GM12891 (cell line): ENCODE results near the gene THBD.

ENCODE experiments used
- POLR2AphosphoS5 ChIP-seq: IDR thresholded peaks from 2 replicates; pipeline ENCODE4 v1.6.1; 2011; ENCODE audit warnings: low read depth, low read length, control low read depth
- SPI1 ChIP-seq: IDR thresholded peaks from 2 replicates; pipeline ENCODE4 v1.6.1; 2011; ENCODE audit warnings: low read depth, low read length, control low read depth

DNA sequence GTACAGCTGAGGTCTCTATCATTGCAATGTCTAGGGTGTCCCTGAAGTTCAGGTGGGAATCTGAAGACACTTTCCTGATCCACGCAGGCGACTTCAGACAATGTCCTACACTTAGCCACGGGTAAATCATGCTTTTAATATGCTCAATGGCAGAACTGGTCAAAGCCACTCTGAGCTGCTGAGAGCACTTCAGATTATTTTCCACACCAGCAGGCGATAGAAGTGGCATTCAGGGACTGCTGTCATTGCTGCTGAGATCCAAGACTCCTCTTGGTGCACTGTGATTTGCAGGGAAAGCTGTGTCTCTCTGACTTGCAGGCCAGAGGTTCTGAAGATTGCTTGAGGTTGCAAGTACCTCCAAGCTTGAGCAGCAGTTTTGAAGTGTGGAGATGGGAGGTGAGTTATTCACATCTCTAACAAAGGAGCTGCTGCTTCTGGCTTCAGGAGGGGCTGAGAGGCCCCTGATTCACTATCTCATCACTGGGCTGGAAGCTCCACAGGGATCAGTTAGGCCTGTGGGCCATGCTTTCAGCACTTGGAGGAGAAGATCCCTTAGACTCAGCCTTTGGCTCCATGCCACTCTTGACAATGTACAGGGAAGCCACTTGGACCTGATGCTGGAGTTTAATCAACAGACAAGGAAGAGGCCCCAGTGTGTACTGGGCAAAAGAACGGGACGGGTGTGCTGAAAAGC is 17.3 kb downstream of the THBD start:
- TF ChIP-seq POLR2AphosphoS5, result no peak
- TF ChIP-seq SPI1, result no peak
